A549 (cell line): ENCODE data around the gene CASTOR1. TPM values are rescaled to one million over a fixed set of nuclear protein-coding genes. Genes with fewer than 3 reads are reported as not detected.
"Not testable (repeated sequence)": the region's sequence is repeated elsewhere in the genome, so short reads cannot be mapped to it uniquely, and the experiment has no call there.

Experiments
- ATAC-seq, 2 experiments: fragments of 200-7000 bp in 1 of 2; fragments of >200 bp in 1 of 2; cut with Nextera tagmentation in 1 of 2; cut with Tn5 transposase in 1 of 2; 3 replicates each; pipeline versions ENCODE4 v1.8.0 to v1.9.1; 2018 to 2020; ENCODE audit warnings: mild to moderate bottlenecking in 1 of 2, moderate library complexity in 1 of 2
- CTCF ChIA-PET: fragments of 300-600 bp; sonication (Branson Sonifier 250); formaldehyde crosslinking; extraction: SDS; loops from one replicate; lab custom pipeline; 2021; ENCODE audit warnings: antibody characterized with exemption, inconsistent platforms; lab: Yijun Ruan, JAX
- POLR2A ChIA-PET: fragments of 350-600 bp; formaldehyde crosslinking; extraction: SDS; loops from one replicate; lab custom pipeline; 2021; ENCODE audit warnings: antibody characterized with exemption, inconsistent platforms; lab: Yijun Ruan, JAX
- DNase-seq, 2 experiments: peaks; one replicate each; pipeline versions ENCODE4 v3.0.0 to v3.0.0-alpha.2; 2011 to 2016; ENCODE audit warnings: low read depth in 1 of 2, low spot score in 1 of 2
- FAIRE-seq: peaks from 2 replicates; lab custom pipeline; 2011; peaks lifted over from hg19 to GRCh38; lab: Jason Lieb, UNC
- H3K27ac ChIP-seq, 2 experiments: fragments of >200 bp; sonication (Bioruptor Twin); formaldehyde crosslinking; 3 replicates each; pipeline ENCODE4 v1.5.1; 2016 to 2017
- H3K4me1 ChIP-seq: fragments of >200 bp; sonication (Bioruptor Twin); formaldehyde crosslinking; 3 replicates; pipeline ENCODE4 v1.6.1; 2016
- H3K4me2 ChIP-seq: fragments of >200 bp; sonication (Bioruptor Twin); formaldehyde crosslinking; 3 replicates; pipeline ENCODE4 v1.6.1; 2016
- H3K4me3 ChIP-seq: fragments of >200 bp; sonication (Bioruptor Twin); formaldehyde crosslinking; 3 replicates; pipeline ENCODE4 v1.5.1; 2016
- H3K9me3 ChIP-seq: fragments of >200 bp; sonication (Bioruptor Twin); formaldehyde crosslinking; 3 replicates; pipeline ENCODE4 v1.6.1; 2016
- ATOH8 ChIP-seq: fragments of 250-450 bp; sonication (Bioruptor Pico); IDR thresholded peaks from 2 replicates; pipeline ENCODE4 v1.5.0; 2020; ENCODE audit warnings: low read depth, mild to moderate bottlenecking, moderate library complexity
- BHLHE40 ChIP-seq: IDR thresholded peaks from 2 replicates; pipeline ENCODE4 v1.6.1; 2012; ENCODE audit warnings: low read depth, low read length, inconsistent platforms
- CBX2 ChIP-seq: fragments of 200-600 bp; sonication (generic); IDR thresholded peaks from 2 replicates; pipeline ENCODE4 v1.6.1; 2016; ENCODE audit warnings: low read depth, mild to moderate bottlenecking, borderline replicate concordance
- CBX8 ChIP-seq: fragments of 200-600 bp; sonication (generic); IDR thresholded peaks from 2 replicates; pipeline ENCODE4 v1.6.1; 2016
- CEBPB ChIP-seq, 2 experiments: fragments of >200 bp in 1 of 2; sonication (Bioruptor Twin) in 1 of 2; formaldehyde crosslinking in 1 of 2; IDR thresholded peaks; 2 replicates each; pipeline ENCODE4 v1.6.1; 2012 to 2016
- CHD4 ChIP-seq: fragments of 200-600 bp; sonication (generic); IDR thresholded peaks from 2 replicates; pipeline ENCODE4 v1.6.1; 2016; ENCODE audit warnings: antibody characterized with exemption, mild to moderate bottlenecking, borderline replicate concordance
- EHF ChIP-seq: fragments of 250-450 bp; sonication (Bioruptor Pico); IDR thresholded peaks from 2 replicates; pipeline ENCODE4 v1.5.0; 2020; ENCODE audit warnings: mild to moderate bottlenecking
- EHMT2 ChIP-seq: fragments of 200-600 bp; sonication (generic); IDR thresholded peaks from 2 replicates; pipeline ENCODE4 v1.6.1; 2016; ENCODE audit warnings: antibody characterized with exemption, low read depth, mild to moderate bottlenecking, moderate library complexity
- ELK1 ChIP-seq: fragments of 150-350 bp; IDR thresholded peaks from 2 replicates; pipeline ENCODE4 v1.6.1; 2014; ENCODE audit warnings: low read depth, mild to moderate bottlenecking, low read length
- EP300 ChIP-seq, 2 experiments: fragments of >200 bp; sonication (Bioruptor Twin); formaldehyde crosslinking; IDR thresholded peaks; 2 replicates in 1 of 2; 3 replicates in 1 of 2; pipeline ENCODE4 v1.6.1; 2016 to 2017
- FOXS1 ChIP-seq: fragments of 250-450 bp; sonication (Bioruptor Pico); IDR thresholded peaks from 2 replicates; pipeline ENCODE4 v1.5.0; 2020; ENCODE audit warnings: mild to moderate bottlenecking, moderate library complexity
- GATA3 ChIP-seq: IDR thresholded peaks from 2 replicates; pipeline ENCODE4 v1.6.1; 2012; ENCODE audit warnings: borderline replicate concordance
- HEYL ChIP-seq: fragments of 250-450 bp; sonication (Bioruptor Pico); IDR thresholded peaks from 2 replicates; pipeline ENCODE4 v1.8.0; 2021; ENCODE audit warnings: mild to moderate bottlenecking, moderate library complexity
- HOXA7 ChIP-seq: fragments of 250-450 bp; sonication (Bioruptor Pico); IDR thresholded peaks from 2 replicates; pipeline ENCODE4 v1.5.0; 2020; ENCODE audit warnings: mild to moderate bottlenecking, moderate library complexity
- HOXB13 ChIP-seq: fragments of 250-450 bp; sonication (Bioruptor Pico); IDR thresholded peaks from 2 replicates; pipeline ENCODE4 v1.5.0; 2020; ENCODE audit warnings: low read depth, mild to moderate bottlenecking, moderate library complexity
- JUN ChIP-seq, 2 experiments: fragments of >200 bp; sonication (Bioruptor Twin); formaldehyde crosslinking; IDR thresholded peaks; 2 replicates in 1 of 2; 3 replicates in 1 of 2; pipeline ENCODE4 v1.6.1; 2016 to 2017
- KDM1A ChIP-seq: fragments of 200-600 bp; sonication (generic); IDR thresholded peaks from 2 replicates; pipeline ENCODE4 v1.6.1; 2016; ENCODE audit warnings: low read depth, mild to moderate bottlenecking
- MAX ChIP-seq: IDR thresholded peaks from 2 replicates; pipeline ENCODE4 v1.6.1; 2012
- NFE2L2 ChIP-seq: fragments of 150-350 bp; conservative IDR thresholded peaks from 2 replicates; pipeline ENCODE4 v1.6.1; 2014; ENCODE audit warnings: low read length
- NR3C1 ChIP-seq: fragments of >200 bp; sonication (Bioruptor Twin); formaldehyde crosslinking; IDR thresholded peaks from 3 replicates; pipeline ENCODE4 v1.6.1; 2017
- PHF8 ChIP-seq: fragments of 200-600 bp; sonication (generic); IDR thresholded peaks from 2 replicates; pipeline ENCODE4 v1.6.1; 2016; ENCODE audit warnings: low read depth, mild to moderate bottlenecking, antibody characterized with exemption, moderate library complexity, borderline replicate concordance
- POLR2A ChIP-seq: IDR thresholded peaks from 2 replicates; pipeline ENCODE4 v1.6.1; 2012; ENCODE audit warnings: mild to moderate bottlenecking, low read length
- RAD21 ChIP-seq, 2 experiments: fragments of >200 bp in 1 of 2; sonication (Bioruptor Twin) in 1 of 2; formaldehyde crosslinking in 1 of 2; IDR thresholded peaks in 1 of 2; conservative IDR thresholded peaks in 1 of 2; 2 replicates in 1 of 2; 3 replicates in 1 of 2; pipeline ENCODE4 v1.6.1; 2012 to 2018; ENCODE audit warnings: inconsistent platforms in 1 of 2
- RARB ChIP-seq: fragments of 250-450 bp; sonication (Bioruptor Pico); IDR thresholded peaks from 2 replicates; pipeline ENCODE4 v1.8.0; 2021; ENCODE audit warnings: mild to moderate bottlenecking, moderate library complexity
- RFX5 ChIP-seq: fragments of 450-650 bp; IDR thresholded peaks from 2 replicates; pipeline ENCODE4 v1.7.1; 2014; ENCODE audit warnings: antibody characterized with exemption, mild to moderate bottlenecking, moderate library complexity
- TFCP2L1 ChIP-seq: fragments of 250-450 bp; sonication (Bioruptor Pico); IDR thresholded peaks from 2 replicates; pipeline ENCODE4 v1.5.0; 2021; ENCODE audit warnings: mild to moderate bottlenecking
- ZSCAN20 ChIP-seq: fragments of 250-450 bp; sonication (Bioruptor Pico); IDR thresholded peaks from 2 replicates; pipeline ENCODE4 v1.8.0; 2022; ENCODE audit warnings: mild to moderate bottlenecking, moderate library complexity
- WGBS: methylation state at CpG from one replicate; pipeline ENCODE4 v1.1.6; 2017; ENCODE audit errors: missing lambda C conversion rate; 5-methylcytosine and 5-hydroxymethylcytosine counted together
- polyA minus RNA-seq: library from RNA; depleted of rRNA, polyadenylated mRNA; stranded (reverse); fragments of >200 nt; gene quantifications from 2 replicates; pipeline ENCODE4 v1.2.3, GENCODE V29; 2011; rRNA and poly(A)+ RNA removed
- polyA plus RNA-seq, 4 experiments: library from polyadenylated mRNA; depleted of rRNA in 3 of 4; stranded (reverse); fragments of >200 nt; fragmentation: RNase III in 1 of 4; extraction: RNeasy Plus Mini Kit Qiagen cat#74134 plus additional on column Dnase treatment in 1 of 4; gene quantifications; 2 replicates in 3 of 4; 3 replicates in 1 of 4; pipeline ENCODE4 v1.2.3, GENCODE V29; 2011 to 2017

Gene CASTOR1
- 11.3 and 12.2 TPM in 2 replicates for polyA plus RNA-seq (2011; rRNA removed)
- 15.9 and 17.8 TPM in 2 replicates for polyA plus RNA-seq (2012; cell fraction: cytosol; rRNA removed)
- polyA plus RNA-seq (2012; cell fraction: nucleus; rRNA removed): 32.2 and 52.9 TPM in 2 replicates
- polyA plus RNA-seq (2017; fragmentation: RNase III; extraction: RNeasy Plus Mini Kit Qiagen cat#74134 plus additional on column Dnase treatment): 4.7 to 6.6 TPM (median 5.5 TPM) in 3 replicates
- polyA minus RNA-seq: 6.0 and 9.2 TPM in 2 replicates

GRCh38 chr22:30289141-30289979 lies at the start of gene CASTOR1:
Gene CASTOR1 (minus strand): TSS chr22:30289505. CDS start chr22:30289497, 8 bp downstream.
- peaks cover 39% of the 10 kb centered on the region for H3K4me1 ChIP-seq
- DNase-seq: peak; percentile 96
- peak; percentile 74 to 80 for ATAC-seq
- POLR2A ChIA-PET: interaction anchor here (0.6 to 1.6 kb wide), 3 partner anchors 68 to 399 kb away, joined by 3 to 6 read pairs (median 4); partner anchors contain the start of genes CCDC157 and SF3A1
- TF ChIP-seq POLR2A (peak; percentile 36; the same call in 1 of the 2 replicates), JUN (IDR thresholded peaks at IDR 0.05) (peak in 1 of 2 experiments; percentile 57; a peak in 2 of 5 replicates), NR3C1 (no peak), RARB (CRISPR knock-in tag) (no peak), HOXA7 (CRISPR knock-in tag) (no peak), CHD4 (no peak), PHF8 (0 out of 2 replicates have a peak, but pooled peaks have one; percentile 21), MAX (peak; percentile 24; the same call in 1 of the 2 replicates)
- H3K27ac ChIP-seq: peak within 1 kb of the TSS; percentile 76 to 92
- H3K4me2 ChIP-seq: peak within 1 kb of the TSS; percentile 92
- WGBS: 0% methylated on average over 9 of the region's 85 CpGs
- H3K9me3 ChIP-seq: no peaks in the 10 kb centered on the region
- H3K4me3 ChIP-seq: peak within 1 kb of the TSS; percentile 72
- CTCF ChIA-PET: interaction anchor here (1.1 to 3.8 kb wide), 16 partner anchors 11 to 268 kb away, joined by 3 to 37 read pairs (median 10); partner anchors contain the start of genes MTFP1 and RNF215
- FAIRE-seq: no peak

GRCh38 chr22:30338802-30339201 lies 49.5 kb upstream of the CASTOR1 start:
- no peak for ATAC-seq
- WGBS: 95% methylated on average over 7 of the region's 7 CpGs
- TF ChIP-seq EP300 (IDR thresholded peaks at IDR 0.05): no peak
- no peak for TF ChIP-seq ZSCAN20 (CRISPR knock-in tag)
- no peak for TF ChIP-seq FOXS1
- no peak for TF ChIP-seq HOXB13 (CRISPR knock-in tag)
- no peak for TF ChIP-seq TFCP2L1 (CRISPR knock-in tag)
- no peak for TF ChIP-seq NFE2L2
- TF ChIP-seq, all 56 proteins: peak for 0
- DNase-seq (no peak), FAIRE-seq (no peak)
- H3K27ac ChIP-seq: no peak overlapping the region
- H3K9me3 ChIP-seq: no peaks in the 10 kb centered on the region
- H3K4me3 ChIP-seq: no peak overlapping the region
- H3K4me2 ChIP-seq: no peak overlapping the region
- POLR2A ChIA-PET: no interaction called here
- CTCF ChIA-PET: no interaction called here
- no peaks in the 10 kb centered on the region for H3K4me1 ChIP-seq

- ATAC-seq, H3K4me2 ChIP-seq, H3K27ac ChIP-seq, H3K4me3 ChIP-seq, FAIRE-seq, POLR2A ChIA-PET, CTCF ChIA-PET, H3K9me3 ChIP-seq, H3K4me1 ChIP-seq, DNase-seq: not testable (repeated sequence)
- 88% methylated on average over 9 of the region's 9 CpGs for WGBS
Measured at GRCh38 chr22:30338341-30338740, 49.0 kb upstream of the CASTOR1 start.

GRCh38 chr22:30337461-30337778 lies 48.1 kb upstream of the CASTOR1 start:
- ChIA-PET POLR2A (no interaction called here), CTCF (interaction anchor here (1.0 to 3.0 kb wide), 2 partner anchors 10 to 49 kb away, joined by 3 to 13 read pairs; no protein-coding TSS in a partner anchor)
- WGBS: 100% methylated on average over 1 of the region's 8 CpGs
- H3K4me1 ChIP-seq: no peaks in the 10 kb centered on the region
- FAIRE-seq (no peak), ATAC-seq (no peak), DNase-seq (no peak)
- no peak overlapping the region for H3K4me3 ChIP-seq
- no peak overlapping the region for H3K27ac ChIP-seq
- no peak overlapping the region for H3K4me2 ChIP-seq
- no peaks in the 10 kb centered on the region for H3K9me3 ChIP-seq
- TF ChIP-seq BHLHE40 (no peak), CBX8 (no peak), POLR2A (no peak), EHF (no peak), RAD21 (conservative IDR thresholded peaks at IDR 0.05 in 1 of 2, IDR thresholded peaks at IDR 0.05 in 1 of 2) (no peak), RFX5 (no peak), EHMT2 (no peak), MAX (no peak), ELK1 (no peak), CEBPB (IDR thresholded peaks at IDR 0.05) (no peak), RARB (CRISPR knock-in tag) (no peak), KDM1A (no peak), GATA3 (no peak), HEYL (CRISPR knock-in tag) (no peak), CBX2 (no peak), NR3C1 (no peak), ATOH8 (CRISPR knock-in tag) (no peak)
